GM12878 (cell line): ENCODE measurements around the gene TRABD2B.

Experiments
- DPF2 ChIP-seq: fragments of 450-650 bp; IDR thresholded peaks from 2 replicates; pipeline ENCODE4 v1.6.1; 2017; ENCODE audit warnings: mild to moderate bottlenecking
- EGR1 ChIP-seq, 2 experiments: IDR thresholded peaks; 1 replicate in 1 of 2; 2 replicates in 1 of 2; pipeline ENCODE4 v1.6.1; 2011 to 2012; ENCODE audit warnings: low read depth in 2 of 2, low read length in 2 of 2, borderline replicate concordance in 1 of 2, mild to moderate bottlenecking in 1 of 2, moderate library complexity in 1 of 2
- ESRRA ChIP-seq: IDR thresholded peaks from 2 replicates; pipeline ENCODE4 v1.6.1; 2012; ENCODE audit warnings: mild to moderate bottlenecking, low read length, improper control_type of control experiment

DNA sequence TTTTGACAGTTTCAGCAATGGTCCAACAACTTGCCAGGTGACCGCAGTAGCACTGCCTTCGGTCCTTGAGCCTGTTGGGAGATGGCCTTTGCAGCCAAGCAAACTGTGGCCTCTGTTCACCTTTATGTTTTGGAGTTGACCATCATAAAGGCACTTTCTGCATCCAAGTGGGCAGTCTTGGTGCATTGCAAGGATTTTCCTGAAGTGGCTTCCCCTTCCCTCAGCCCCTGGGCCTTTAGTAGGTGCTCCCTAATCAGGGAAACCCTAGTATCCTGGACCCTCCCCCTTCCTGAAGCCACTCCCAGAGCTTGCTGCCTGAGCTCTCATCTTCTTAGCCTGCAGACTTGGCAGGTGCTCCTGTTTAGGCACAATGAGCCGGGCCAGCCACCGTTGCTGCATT lies 140.2 kb downstream of the TRABD2B start:
- no peak for TF ChIP-seq DPF2
- TF ChIP-seq EGR1 (IDR thresholded peaks at IDR 0.05; ENCODE audit: borderline replicate concordance in 1 of 2, low read depth in 2 of 2, low read length in 2 of 2), result no peak
- no peak for TF ChIP-seq ESRRA
